ENCODE results near the gene GLIPR2.

GRCh38 chr9:36113999-36114398 lies 22.5 kb upstream of the GLIPR2 start:
- no peak for TF ChIP-seq CTCF (IDR thresholded peaks at IDR 0.05)
- TF ChIP-seq POLR2A (IDR thresholded peaks at IDR 0.05) = no peak

Data from ovary (tissue), 3 donors.